NCI-H1694 (cell line): Measurements from ENCODE around the gene RIC3.

Source experiments
- DNase-seq: peaks from one replicate; lab custom pipeline; 2025; lab: John Stamatoyannopoulos, UW

The RIC3 gene

DNA sequence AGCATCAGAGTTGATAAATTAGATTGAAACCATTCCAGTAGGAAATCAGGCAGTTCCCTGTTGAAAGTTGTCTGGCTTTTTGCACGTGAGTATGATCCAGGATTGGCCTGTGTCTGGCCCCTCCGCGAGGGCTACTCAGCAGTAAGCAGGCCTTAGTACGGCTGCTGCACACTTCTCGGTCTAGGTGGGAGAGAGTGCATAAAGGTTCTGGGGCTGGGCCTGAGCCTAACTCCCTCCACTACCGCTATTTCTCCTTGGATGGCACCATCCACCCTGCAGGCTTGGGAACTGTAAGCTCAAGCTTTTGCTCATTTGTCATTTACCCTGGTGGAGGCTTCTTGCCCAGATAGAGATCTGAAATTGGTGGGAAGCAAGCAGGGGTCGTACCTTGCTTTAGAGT, 65.9 kb downstream of the RIC3 start:
- no peak for DNase-seq

DNA sequence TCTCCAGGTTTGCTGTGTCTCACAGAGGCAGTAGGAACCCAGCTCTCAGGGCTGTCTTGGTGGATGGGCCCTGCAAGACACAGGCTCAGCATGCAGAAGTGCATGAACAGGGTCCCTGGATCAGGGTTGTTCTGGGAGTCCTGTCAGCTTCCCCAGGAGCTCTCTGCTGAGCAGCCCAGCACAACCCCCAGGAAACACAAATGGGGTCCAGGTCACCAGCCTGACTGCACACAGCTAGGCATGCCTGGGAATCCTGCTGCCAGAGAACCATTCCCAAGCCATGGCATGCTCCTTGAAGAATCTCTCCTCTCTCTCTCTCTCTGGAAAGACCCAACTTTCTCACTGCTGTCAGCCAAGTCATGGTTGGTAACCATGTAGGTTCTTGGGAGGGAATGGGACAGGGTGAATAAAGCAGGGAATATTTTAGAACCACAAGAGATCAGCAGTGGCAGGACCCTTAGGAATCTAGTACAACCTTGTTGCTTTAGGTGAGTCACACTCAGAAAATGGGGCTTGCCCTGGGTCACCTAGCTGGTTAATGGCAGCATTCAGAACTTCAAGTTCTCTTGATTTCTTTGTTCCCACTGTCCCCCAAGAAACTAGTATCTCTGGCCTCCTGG, 66.4 kb downstream of the RIC3 start:
- DNase-seq: no peak

DNA sequence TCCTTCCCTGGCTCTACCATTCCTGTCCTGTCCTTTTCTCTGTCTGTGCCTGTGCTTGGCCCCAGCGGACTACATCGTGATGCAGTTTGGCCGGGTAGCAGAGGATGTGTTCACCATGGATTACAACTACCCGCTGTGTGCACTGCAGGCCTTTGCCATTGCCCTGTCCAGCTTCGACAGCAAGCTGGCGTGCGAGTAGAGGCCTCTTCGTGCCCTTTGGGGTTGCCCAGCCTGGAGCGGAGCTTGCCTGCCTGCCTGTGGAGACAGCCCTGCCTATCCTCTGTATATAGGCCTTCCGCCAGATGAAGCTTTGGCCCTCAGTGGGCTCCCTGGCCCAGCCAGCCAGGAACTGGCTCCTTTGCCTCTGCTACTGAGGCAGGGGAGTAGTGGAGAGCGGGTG, 67.4 kb downstream of the RIC3 start:
- DNase-seq: no peak

DNA sequence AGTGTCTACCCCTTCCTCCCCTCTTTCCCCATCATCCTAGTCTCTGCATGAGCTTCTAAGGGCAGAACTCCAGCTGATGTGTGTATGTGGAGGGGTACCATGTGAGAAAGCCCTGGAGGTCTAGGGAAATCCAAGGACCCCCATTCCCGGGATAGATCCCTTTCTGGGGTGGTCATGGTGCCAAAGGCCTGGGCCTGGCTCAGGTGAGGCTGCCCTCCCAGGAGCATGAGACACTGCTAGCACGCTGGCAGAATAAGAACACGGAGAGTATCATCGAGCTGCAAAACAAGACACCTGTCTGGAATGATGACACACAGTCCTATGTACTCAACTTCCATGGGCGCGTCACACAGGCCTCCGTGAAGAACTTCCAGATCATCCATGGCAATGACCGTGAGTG, 68.2 kb downstream of the RIC3 start:
- no peak for DNase-seq

DNA sequence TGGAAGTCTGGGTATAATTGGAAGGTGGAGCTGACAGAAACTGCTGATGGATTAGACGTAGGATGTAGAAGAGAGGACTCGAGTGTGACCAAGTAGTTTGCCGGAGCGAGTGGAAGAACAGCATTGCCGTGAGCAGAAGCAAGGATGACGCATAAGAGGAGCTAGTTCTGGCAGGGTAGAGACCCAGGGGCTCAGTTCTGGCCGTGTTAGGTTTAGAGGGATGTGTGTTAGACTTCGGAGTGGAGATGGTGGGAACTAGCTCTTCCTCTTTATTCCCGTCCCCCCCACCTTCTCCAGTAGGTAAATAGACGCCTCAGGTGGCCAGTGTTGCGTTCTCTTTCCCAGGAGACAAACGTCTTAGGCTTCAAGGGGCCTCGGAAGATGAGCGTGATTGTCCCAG, 68.7 kb downstream of the RIC3 start:
- DNase-seq: no peak

DNA sequence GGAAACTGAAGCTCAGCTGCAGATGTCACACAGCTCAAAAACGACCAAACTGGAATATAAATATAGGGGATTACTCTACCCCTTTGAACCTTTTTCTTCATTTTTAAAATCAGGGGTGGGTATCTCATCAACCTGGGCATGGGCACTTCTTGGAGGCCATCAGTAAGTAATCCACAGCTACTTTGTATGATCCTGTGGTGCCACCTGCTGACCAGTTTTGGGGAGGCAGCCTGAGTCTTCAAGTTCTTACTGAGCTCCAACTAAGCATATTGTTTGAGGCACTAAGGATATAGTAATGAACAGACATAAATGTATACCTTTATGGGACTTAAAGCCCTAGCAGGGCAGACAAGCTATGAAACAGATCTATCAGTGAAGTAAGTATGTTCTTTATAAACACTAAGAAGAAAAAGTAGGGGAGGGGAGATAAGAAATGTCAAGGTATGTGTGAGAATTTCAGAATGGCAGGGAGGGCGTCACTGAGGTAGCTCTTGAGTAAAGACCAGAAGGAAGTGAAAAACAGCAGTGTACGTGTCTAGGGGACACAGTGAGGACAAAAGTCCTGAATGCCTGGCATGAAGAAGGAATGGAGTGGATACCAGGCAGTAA, 69.4 kb downstream of the RIC3 start:
- peak; percentile 57 for DNase-seq

DNA sequence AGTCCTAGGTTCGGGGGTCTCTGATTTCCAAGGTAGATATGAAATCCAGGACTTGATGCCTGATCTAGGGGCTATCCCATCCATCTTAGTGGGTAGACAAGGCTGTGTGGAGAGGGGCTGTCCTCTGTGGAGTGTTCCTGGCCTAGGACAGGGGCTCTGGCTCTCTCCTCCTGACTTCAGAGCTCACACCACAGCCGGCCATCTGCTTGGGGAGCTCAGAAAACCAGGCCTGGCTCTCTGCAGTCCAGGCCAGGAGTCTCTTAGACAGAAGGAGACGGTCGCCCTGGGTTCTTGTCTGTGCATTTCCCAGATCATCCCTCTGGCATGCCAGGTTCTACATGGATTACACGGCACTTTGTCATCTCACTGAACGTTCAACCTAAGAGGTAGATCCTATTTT, 69.9 kb downstream of the RIC3 start:
- no peak for DNase-seq

DNA sequence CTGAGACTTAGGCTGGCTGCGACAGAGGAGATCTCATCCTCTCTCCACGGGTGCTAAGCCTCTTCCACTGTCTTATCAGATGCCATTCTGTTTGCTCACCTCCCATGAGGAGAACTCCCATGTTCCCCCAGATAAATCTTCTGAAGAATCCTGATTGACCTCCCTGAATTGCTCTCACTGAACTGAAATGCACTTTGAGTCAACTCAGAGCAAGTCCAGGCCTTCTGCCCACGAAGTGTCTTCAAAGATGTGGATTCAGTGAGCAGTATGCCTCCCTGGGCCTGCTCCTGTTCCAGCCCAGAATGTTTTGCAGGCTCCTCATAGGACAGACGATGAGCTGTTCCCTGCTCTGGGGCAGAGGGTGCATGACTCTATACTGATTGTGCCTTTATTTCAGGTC, 70.5 kb downstream of the RIC3 start:
- no peak for DNase-seq

DNA sequence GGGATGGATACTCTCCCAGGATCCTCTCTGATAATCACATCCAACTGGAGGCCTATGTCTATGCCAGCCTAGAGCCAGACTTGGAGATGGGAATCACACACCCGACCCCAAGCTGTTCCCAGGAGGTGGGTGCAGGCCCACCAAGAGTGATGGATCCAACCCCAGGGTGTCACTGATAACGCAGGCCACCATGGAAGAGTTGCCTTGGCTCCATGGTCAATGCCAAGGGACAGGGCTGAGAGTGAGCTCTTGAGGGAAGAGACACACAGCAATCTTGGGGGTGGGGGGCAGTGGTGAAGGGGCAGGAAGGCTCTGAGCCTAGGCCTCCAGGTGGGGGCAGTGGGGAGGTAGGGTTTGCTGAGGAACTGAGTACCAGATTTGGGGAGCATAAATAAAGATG, 70.9 kb downstream of the RIC3 start:
- DNase-seq: no peak

DNA sequence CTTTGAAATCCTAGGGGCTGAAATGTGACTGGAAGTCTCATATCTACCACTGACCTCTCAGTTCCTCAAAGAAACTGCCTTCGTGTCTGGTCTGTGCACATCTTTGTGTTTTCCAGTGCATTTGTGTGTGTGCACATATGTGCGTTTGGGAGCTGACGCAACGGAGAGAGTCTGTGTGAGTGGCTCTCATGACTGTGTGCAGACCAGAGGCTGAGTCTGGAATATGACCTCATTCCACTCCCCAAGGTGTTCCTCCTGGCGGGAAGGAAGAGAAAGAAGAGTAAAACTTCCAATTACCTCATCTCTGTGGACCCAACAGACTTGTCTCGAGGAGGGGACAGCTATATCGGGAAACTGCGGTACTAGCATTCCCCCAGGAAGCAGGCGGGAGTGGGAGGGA, 71.4 kb downstream of the RIC3 start:
- no peak for DNase-seq

DNA sequence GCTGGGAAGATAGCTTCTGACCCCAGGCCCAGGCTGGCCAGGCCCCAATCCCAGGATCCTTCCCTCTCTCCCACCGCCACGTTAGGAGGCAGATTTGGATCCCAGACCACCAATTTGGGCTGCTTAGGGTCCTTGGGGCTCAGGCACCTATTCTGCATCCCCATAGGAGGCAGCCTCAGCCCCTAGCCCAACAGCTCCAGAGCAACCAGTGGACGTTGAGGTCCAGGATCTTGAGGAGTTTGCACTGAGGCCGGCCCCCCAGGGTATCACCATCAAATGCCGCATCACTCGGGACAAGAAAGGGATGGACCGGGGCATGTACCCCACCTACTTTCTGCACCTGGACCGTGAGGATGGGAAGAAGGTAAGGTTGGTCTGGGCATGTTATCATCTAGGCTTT, 71.8 kb downstream of the RIC3 start:
- no peak for DNase-seq

DNA sequence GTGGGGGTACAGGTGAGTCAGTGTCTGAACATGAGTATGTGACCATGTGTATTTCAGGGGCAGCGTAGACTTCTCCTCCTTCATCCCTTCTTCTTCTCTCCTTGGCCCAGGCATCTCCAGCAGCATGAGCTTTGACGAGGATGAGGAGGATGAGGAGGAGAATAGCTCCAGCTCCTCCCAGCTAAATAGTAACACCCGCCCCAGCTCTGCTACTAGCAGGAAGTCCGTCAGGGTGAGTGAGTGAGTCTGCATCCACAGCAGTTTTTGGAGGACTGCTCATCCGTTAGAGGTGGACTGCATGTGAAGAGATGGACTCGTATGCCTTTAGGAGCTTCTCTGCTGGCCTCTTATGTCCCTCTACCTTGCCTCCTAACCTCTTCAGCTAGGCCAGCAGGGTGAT, 72.2 kb downstream of the RIC3 start:
- no peak for DNase-seq

DNA sequence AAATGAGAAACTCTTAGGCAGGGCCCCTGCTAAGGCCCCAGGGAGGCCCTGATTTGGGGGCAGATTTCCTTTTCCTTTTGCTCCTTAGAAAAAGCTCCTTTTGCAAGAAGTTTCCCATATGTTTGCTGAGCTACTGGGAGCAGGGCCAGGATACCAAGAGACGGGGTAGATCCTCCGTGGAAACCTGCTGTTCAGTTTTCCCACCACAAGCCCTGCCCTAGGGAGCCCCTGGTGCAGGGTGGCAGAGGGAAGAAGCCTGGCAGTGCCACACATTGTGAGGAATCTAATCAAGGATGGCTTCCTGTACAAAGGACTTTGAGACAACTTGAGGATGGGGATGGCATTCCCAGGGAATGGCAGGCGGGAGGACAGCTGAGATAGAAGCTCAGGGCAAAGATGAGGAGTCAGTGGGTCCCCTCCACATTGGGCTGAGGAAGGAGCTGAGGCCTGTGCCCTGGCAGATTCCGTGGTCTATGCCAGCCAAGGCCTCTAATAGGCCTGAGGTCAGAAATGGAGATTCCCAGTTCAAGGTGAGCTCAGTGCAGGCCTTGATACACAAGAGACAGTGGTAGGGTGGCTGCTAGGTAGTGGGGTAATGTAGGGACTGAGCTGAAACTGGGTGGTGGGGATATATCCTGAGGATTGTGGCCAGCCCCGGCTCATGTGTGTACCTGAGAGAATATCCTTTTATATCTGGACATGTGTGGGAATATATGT, 72.9 kb downstream of the RIC3 start:
- no peak for DNase-seq

DNA sequence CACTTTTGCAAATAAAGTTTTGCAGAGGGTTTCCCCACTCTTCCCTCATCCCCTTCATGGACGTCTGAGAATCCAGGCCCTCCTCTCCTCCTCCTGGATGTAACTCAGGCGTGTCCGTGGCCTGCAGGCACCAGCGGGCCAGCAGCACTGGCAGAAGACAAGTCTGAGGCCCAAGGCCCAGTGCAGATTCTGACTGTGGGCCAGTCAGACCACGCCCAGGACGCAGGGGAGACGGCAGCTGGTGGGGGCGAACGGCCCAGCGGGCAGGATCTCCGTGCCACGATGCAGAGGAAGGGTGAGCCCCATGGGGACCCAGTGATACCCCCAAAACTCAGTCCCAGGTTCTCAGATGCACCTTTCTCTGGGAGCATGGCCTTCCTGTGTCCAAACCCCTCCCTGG, 73.5 kb downstream of the RIC3 start:
- DNase-seq: no peak

DNA sequence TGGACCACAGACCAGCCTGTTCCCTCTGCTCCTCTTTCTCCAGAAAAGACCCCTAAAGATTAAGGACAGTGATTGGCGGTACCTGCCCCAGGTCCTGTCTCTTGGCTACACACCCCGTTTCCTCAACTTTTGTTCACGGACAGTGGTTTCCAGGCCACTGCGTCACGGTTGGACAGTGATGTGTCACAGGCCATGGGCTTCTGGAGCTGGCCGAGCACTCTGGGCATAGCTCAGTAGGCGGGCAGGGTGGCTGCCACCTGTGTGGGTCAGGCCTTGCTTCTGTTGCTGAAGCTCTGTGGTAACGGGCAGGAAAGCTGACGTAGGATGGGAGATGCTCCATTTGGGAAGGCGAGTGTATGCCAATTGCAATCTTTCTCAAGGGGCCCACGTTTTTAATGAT, 74.2 kb downstream of the RIC3 start:
- DNase-seq: no peak

DNA sequence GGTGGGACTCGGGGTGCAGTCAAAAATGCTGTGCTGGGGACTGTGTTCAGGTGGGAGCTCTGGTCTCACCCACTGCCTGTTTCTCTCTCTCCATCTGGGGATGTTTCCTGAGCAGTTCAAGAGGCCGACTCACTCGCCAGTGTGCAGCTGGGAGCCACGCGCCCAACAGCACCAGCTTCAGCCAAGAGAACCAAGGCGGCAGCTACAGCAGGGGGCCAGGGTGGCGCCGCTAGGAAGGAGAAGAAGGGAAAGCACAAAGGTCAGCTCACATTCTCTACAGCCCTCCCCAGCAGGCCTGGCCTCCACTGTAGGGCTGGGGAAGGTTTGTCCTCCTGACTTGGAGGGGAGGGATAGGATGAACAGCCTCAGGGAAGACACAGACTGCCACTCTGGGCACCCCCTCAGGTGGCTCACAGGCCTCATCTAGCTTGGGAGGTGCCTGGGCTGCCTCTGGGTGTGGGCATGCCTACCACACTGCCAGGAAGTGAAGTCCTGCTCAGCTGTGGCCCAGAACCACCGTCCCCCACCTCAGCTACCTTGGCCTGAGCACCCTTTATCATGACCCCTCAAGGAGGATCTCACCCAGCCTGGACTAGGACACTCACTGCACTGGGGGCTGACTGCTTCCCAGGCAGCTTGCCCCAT, 74.8 kb downstream of the RIC3 start:
- no peak for DNase-seq

DNA sequence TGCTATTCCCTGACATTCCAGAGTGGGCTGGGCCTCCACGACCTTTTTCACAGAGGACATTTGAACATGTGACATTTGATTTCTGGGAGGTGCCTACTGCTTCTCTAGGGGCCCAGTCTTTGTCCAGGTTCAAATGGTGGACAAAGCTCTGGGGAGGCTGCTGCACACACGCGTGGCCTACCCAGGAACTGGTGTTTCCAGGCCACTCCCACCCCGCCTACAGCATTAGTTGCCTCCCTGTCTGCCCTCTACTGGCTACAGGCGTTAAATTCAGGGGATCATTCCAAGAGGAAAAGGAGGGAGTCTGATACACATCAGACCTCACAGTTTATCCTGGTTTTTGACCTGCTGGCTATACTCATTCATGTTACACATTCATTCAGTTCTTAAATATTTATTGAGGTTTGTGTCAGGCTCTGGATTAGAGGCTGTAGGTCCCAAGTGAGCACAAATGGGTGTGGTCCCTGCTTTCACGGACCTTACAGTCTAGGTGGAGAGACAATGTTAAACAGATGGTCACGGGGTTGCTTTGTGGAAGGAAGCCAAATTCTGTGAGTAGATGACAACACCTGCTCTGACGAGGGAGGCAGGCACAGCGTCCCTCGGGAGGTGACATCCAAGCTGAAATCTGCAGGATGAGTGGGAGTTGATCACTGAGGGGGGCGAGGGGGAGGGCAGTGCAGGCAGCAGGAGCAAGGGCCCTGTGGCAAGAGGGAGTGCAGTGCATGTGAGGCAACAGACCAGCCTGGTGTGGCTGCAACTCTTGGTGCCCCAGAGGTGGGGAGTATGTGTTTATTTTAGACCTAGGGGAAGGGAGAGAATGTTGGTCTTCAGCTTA, 76.0 kb downstream of the RIC3 start:
- DNase-seq: peak; percentile 67

DNA sequence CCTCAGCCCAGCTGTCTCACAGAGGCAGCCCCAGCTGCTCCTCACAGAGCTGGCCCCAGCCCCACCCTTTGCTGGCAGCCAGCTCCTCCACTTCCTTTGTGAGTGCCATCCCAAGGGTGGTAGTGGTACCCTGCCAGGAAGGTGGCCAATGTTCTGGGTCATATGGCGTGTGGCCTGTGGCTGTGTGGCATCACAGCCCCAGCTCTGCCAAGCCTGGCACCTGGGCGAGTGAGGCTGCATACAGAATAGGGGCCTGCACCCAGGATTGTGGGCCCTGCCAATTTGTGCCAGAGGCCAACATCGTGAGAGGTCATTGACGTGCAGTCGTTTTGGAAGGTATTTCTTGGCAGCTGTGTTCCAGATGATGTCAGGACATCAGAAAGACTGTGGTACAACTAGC, 77.1 kb downstream of the RIC3 start:
- DNase-seq: no peak

DNA sequence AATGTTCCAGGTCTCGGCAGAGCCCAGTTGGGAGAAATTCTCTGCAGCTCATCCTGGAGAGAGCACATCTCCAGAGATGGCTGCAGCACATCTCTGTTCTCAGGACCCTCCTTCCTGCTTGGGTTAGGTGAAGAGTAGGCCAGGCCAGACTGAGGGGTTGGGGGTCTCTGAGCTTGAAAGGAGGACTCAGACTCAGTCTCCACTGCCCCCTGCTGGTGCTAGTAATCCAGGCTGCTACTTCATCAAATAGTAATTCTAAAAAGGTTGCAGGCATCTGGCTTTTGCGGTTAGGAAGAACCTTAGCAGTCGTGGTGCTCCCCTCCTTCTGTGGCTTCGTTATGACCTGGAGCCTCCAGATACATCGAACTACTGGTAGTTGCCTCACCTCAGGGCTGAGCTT, 78.1 kb downstream of the RIC3 start:
- DNase-seq: peak; percentile 53

DNA sequence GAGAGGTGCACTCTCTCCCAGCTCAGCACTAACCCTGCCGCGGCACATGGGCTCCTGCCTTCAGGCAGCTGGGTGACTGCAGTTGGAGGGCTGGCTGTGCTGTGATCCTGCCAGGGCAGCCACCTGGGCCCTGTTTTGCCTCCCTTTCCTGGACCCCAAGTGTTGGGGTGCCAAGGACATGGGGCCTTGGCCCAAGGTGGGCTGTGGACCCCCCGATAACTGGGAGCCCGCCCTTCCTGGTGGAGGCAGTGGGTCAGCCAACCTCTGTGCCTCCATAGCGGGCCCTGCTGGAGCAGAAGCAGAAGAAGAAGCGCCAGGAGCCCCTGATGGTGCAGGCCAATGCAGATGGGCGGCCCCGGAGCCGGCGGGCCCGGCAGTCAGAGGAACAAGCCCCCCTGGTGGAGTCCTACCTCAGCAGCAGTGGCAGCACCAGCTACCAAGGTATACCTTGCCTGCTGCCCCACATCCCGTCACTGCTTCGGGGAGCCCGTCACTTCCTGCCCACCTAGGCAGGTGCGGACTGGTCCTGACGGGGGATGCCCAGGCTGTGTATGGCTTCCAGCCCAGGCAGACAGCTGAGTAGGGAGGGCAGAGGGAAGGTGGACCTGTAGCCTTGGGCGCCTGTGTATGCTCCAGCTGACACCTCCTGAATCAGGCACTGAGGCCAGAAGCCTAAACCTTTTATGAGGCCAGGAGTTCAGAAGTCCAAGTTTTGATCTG, 78.9 kb downstream of the RIC3 start:
- DNase-seq: no peak

DNA sequence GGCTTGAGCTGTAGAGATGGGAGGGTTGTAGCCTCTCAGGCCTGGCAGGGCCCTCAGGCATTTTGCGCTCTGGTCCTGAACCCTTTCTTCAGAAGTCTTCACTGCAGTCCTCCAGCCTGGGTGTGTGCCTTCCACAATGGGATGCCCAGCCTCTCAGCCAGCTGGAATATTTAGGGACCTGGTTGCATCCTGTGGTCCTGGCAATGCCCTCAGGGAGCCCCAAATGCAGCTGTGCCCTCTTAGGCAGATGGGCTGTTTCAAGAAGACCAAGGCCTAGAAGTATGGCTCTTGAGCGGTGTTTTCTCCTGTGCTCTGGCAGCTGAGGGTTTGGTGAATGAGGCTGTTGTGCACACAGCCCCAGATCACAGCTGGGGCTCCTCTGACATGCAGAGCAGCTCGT, 81.1 kb downstream of the RIC3 start:
- DNase-seq: no peak

DNA sequence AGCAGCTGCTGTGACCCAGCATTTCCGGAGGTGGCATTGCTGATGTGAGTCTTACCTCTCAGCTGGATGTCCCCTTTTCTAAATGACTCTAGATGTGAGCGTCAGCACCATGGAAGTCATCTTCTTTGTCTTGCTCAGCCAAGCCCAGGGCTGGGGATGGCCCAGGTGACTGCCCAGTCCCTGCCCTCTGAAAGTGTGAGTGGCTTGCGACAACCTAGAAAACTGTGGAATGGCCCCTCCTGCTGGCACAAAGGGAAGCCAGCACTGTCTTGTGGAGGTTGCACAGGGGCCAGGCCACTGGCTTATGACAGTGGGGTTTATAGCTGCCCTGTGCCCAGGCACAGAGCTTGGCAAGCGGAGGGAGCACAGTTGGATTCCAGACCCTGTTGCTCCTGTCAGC, 81.6 kb downstream of the RIC3 start:
- DNase-seq: no peak
